Measurements from ENCODE around the gene MARF1. TPM values are rescaled to one million over a fixed set of nuclear protein-coding genes. Genes with fewer than 3 reads are reported as not detected.

MARF1 gene
- total and polyA plus RNA-seq, 2 experiments from 2014 or later = 6.6 to 14.1 TPM

- no peak overlapping the region for H3K4me3 ChIP-seq
- H3K27ac ChIP-seq = no peak overlapping the region
- TF ChIP-seq CTCF (IDR thresholded peaks at IDR 0.05; ENCODE audit: low read depth, low read length) = no peak
- H3K9me3 ChIP-seq (ENCODE audit: low read depth) = no peaks in the 10 kb centered on the region
- no peaks in the 10 kb centered on the region for H3K36me3 ChIP-seq
- no peaks in the 10 kb centered on the region for H3K4me1 ChIP-seq (ENCODE audit: low read depth)
- H3K27me3 ChIP-seq = no peaks in the 10 kb centered on the region
- no peak for DNase-seq (ENCODE audit: low read depth in 1 of 2, low spot score in 1 of 2)
Measured at GRCh38 chr16:15557258-15557657, 85.7 kb downstream of the MARF1 start.

- Histone ChIP-seq H3K4me3 (no peak overlapping the region), H3K9me3 (ENCODE audit: low read depth) (no peaks in the 10 kb centered on the region), H3K36me3 (no peaks in the 10 kb centered on the region), H3K27me3 (no peaks in the 10 kb centered on the region), H3K27ac (no peak overlapping the region), H3K4me1 (ENCODE audit: low read depth) (no peaks in the 10 kb centered on the region)
- TF ChIP-seq CTCF (IDR thresholded peaks at IDR 0.05; ENCODE audit: low read depth, low read length) = no peak
- DNase-seq (ENCODE audit: low read depth in 1 of 2, low spot score in 1 of 2) = no peak
Measured at GRCh38 chr16:15556130-15556529, 86.8 kb downstream of the MARF1 start.

- TF ChIP-seq CTCF (IDR thresholded peaks at IDR 0.05; ENCODE audit: low read depth, low read length) = no peak
- Histone ChIP-seq H3K9me3 (ENCODE audit: low read depth) (no peaks in the 10 kb centered on the region), H3K27me3 (no peaks in the 10 kb centered on the region), H3K27ac (no peak overlapping the region), H3K36me3 (no peaks in the 10 kb centered on the region), H3K4me3 (no peak overlapping the region), H3K4me1 (ENCODE audit: low read depth) (no peaks in the 10 kb centered on the region)
- no peak for DNase-seq (ENCODE audit: low read depth in 1 of 2, low spot score in 1 of 2)
Measured at GRCh38 chr16:15553313-15554088, 89.5 kb downstream of the MARF1 start.

- Histone ChIP-seq H3K4me3 (no peak overlapping the region), H3K4me1 (ENCODE audit: low read depth) (no peaks in the 10 kb centered on the region), H3K27me3 (no peaks in the 10 kb centered on the region), H3K9me3 (ENCODE audit: low read depth) (no peaks in the 10 kb centered on the region), H3K27ac (no peak overlapping the region), H3K36me3 (no peaks in the 10 kb centered on the region)
- DNase-seq (ENCODE audit: low read depth in 1 of 2, low spot score in 1 of 2) = no peak
- TF ChIP-seq CTCF (IDR thresholded peaks at IDR 0.05; ENCODE audit: low read depth, low read length) = no peak
Measured at GRCh38 chr16:15552507-15552906, 90.4 kb downstream of the MARF1 start.

- DNase-seq (ENCODE audit: low read depth in 1 of 2, low spot score in 1 of 2) = no peak
- Histone ChIP-seq H3K4me3 (no peak overlapping the region), H3K27ac (no peak overlapping the region), H3K9me3 (ENCODE audit: low read depth) (no peaks in the 10 kb centered on the region), H3K27me3 (no peaks in the 10 kb centered on the region), H3K36me3 (no peaks in the 10 kb centered on the region), H3K4me1 (ENCODE audit: low read depth) (no peaks in the 10 kb centered on the region)
- no peak for TF ChIP-seq CTCF (IDR thresholded peaks at IDR 0.05; ENCODE audit: low read depth, low read length)
Measured at GRCh38 chr16:15548482-15548891, 94.5 kb downstream of the MARF1 start.

Data from cardiac muscle cell (in vitro differentiated cells and primary cell).